Stimulated activated CD8-positive, alpha-beta memory T cell treated with anti-CD3 and anti-CD28 coated beads, Interleukin-15, amount 100 ng/mL, for 4 hours (primary cell): ENCODE results near the gene CCDC8.
"Not testable (repeated sequence)": the region's sequence is repeated elsewhere in the genome, so short reads cannot be mapped to it uniquely, and the experiment has no call there.

Source experiments
- DNase-seq, 2 donors: peaks; one replicate each; pipeline ENCODE4 v3.0.0-alpha.2; 2020; ENCODE audit warnings: low read depth in 2 of 2

Gene CCDC8

GRCh38 chr19:46404753-46405468 lies 8.5 kb downstream of the CCDC8 start:
- DNase-seq: no peak

- no peak for DNase-seq
Measured at GRCh38 chr19:46404055-46404752, 9.2 kb downstream of the CCDC8 start.

DNA sequence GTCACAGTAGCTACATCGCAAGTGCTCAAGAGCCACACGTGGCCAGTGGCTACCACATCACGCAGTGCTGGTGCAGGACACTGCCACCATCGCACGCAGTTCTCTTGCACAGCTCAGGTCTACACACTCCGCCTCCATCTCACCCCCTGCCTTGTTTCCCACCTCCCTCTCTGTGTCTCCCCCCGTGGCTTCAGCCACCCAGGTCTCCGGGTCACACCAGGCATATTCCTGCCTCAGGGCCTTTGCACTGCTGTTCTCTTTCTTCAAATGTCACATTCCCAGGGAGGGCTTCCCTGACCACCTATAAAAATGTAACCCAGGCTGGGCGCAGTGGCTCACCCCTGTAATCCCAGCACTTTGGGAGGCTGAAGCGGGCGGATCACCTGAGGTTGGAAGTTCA lies 10.6 kb downstream of the CCDC8 start:
- no peak for DNase-seq

GRCh38 chr19:46397801-46398479 lies 15.4 kb downstream of the CCDC8 start:
- DNase-seq: not testable (repeated sequence)

DNA sequence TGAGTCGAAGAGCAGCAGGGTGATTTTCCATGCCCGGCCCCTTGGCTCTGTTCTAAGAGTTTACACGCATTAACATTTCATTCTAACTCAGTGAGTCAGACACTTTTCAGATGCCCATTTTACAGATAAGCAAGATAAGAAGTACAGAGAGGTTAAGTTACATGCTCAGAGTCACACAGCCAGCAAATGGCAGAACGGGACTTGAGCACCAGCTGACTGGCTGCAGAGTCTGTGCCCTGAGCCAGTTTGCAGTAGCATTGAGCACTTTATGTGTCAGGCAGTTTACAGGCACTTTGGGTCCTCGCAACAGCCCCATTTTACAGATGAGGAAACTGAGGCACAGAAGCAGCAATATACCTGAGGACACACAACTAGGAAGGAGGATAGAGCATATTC lies 19.0 kb downstream of the CCDC8 start:
- DNase-seq: no peak

GRCh38 chr19:46393456-46394401 lies 19.6 kb downstream of the CCDC8 start:
- no peak for DNase-seq

DNA sequence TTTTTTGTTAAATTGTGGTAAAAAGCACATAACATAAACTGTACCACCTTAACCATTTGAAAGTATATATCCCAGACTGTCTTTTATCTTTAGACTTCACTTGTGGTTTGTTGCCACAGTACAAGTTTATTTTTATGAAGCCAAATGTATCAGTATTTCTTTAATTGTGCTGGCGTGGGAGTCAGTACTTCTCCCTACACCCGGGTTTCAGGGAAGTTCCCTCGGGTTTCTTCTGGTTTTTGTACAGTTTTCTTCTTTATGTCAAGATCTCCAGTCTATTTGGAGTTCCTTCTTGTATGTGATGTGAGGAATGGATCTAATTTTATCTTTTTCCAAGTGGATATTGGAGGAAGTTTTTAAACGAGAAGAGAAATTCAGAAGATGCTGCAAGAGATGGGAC lies 20.5 kb downstream of the CCDC8 start:
- DNase-seq: no peak

GRCh38 chr19:46392252-46392801 lies 21.0 kb downstream of the CCDC8 start:
- DNase-seq: no peak

DNA sequence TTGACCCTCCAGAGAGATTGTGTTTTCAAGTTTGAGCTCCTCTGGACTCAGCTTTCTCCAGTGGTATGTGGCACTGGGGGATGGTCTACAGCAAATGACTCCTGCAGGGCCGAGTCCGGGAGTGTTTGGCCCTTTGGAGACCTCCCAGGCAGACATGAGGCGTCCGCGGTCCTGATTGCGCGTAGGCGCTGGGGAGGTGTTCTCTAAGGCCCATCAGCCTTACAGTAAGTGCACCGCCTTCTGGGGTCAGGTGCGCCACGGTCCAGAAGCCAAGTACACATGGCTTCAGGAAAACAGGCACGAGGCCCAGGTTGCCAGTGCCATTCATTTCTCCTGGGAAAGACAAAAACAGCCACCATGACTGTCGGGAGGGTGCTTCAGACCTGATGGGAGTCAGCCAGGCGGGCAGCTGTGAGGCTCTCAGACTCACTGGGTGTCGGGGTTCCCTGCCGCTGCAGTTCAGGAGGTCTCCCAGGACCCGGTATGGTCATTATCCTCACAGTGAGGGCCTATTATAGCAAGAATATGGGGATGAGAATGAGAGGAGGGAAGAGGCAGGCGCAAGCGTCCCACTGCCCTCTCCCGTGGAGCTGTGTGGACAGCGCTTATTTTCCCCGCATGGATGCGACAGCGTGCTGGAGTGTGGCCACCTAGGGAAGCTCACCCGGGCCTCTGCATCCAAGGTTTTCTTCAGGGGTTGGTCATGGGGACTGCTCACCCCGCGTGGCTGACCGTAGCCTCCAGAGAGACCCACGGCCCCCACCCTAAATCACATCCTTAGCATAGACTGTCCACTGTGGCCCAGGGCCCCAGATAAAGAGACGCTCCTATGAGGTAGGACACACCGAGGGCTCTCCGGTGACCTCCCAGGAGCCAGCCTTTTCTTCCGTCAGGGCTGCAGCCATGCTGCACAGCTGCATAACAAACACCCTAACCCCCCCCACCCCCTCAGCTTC lies 21.8 kb downstream of the CCDC8 start:
- DNase-seq: no peak

DNA sequence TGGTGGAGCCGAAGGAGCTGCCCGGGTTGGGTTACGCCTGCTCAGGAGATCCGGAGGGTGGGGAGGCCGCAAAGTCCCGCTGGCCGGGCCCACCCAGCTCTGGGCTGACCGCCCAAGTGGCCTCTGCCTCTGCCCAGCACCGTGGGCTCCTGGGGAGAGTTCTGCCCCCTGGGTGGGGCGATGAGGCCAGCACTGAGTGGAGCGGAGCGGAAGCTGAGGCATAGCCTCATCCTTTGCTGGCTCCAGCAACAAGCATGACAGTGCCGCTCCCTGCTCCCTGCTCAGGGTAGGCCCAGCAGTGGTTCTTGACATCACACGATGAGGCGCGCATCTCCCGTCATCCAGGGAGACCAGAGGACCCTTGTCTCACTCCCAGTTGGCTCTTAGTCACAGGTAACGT lies 22.5 kb downstream of the CCDC8 start:
- DNase-seq: no peak

DNA sequence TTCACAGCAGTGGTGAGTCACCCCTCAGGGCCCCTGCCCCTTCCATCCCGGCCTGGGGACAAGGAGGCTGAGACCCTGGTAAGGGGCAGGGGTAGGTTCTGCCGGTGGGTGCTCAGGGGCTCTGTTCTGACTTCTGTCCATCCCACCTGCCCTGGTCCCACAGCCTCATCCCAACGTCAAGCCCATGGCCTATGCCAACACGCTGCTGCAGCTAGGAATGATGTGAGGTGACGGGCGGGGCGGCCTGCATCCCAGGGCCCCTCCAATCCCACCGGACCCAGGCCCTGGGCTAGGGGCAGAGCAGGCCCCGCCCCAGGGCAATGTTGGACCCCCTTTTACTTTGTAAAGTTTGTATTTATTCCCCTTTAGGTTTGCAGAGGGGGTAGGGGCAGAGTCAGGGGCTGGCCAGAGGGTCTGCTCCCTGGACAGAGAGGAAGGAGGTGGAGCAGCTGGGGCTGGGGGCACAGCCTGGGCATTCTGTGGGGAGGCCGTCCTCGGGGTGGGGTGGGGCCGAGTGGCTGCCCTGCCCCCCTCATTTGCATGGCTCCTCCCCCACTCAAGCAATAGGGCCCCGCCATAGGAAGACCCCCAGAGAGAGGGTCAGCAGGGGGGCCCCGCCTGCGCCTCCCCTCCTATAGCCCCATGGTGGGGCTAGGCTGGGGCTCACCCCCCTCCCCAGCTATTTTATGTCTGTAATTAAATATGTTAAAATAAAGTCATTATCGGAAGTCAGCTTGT lies 23.1 kb downstream of the CCDC8 start:
- DNase-seq: no peak

- DNase-seq: no peak
Measured at GRCh38 chr19:46388311-46389095, 24.9 kb downstream of the CCDC8 start.

DNA sequence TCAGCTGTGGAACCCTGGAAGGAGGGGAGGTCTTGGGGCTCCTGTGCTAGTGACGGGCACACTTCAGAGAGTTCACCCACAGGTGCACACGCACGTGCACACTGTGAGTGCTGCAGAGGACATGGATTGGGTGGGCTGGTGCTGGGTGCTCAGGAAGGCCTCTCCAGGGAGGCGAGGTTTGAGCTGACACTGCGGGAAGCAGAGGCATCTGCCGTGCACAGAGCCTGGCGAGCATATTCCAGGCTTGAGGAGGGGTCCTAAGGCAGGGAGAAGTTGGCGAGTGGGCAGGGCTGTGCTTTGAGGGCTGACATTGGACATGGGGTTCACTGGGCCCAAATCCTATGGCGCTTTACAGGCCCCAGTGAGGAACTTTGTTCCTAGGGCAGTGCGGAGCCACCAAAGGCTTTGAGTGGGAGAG lies 25.6 kb downstream of the CCDC8 start:
- no peak for DNase-seq

- DNase-seq: no peak
Measured at GRCh38 chr19:46386996-46387712, 26.2 kb downstream of the CCDC8 start.

- no peak for DNase-seq
Measured at GRCh38 chr19:46386151-46386550, 27.2 kb downstream of the CCDC8 start.

GRCh38 chr19:46385636-46386035 lies 27.7 kb downstream of the CCDC8 start:
- no peak for DNase-seq

DNA sequence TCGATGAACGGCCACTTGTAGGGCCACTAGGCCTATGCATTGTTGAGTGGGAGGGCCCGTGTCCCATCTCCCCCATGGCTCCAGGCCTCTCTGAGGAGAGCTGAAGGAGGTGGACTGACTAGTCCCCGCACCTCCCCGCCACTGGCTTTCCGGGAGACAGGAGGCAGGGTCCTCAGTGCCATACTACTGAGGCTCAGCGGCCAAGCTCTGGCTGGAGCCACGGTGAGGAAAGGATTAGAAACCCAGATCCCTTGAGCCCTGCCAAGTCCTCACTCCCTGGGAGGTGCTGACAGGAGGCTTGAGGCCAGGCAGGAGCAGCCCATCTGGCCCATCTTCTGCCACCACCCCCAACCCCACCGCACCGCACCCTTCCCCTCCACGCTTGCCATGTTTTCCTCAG lies 29.0 kb downstream of the CCDC8 start:
- no peak for DNase-seq

DNA sequence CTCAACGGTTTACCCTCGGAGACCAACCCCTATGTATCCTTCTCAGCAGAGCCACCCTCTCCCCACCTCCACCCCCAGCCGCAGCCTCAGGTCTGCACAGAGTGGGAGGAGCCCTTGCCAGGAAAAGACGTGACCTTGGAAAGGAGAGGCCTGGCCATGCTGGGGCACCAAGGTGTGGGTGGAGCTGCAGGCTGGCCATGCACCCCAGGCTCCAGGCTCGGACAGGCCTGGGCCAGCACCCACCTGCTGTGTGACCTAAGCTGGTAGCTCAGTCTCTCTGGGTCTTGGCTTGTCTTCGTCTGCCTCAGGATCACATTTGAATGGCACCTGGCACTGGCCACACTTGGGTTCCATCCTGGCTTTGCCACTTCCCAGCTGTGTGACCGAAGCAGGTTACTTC lies 29.5 kb downstream of the CCDC8 start:
- no peak for DNase-seq
